DMS153 treated with DMSO at 0.1 percent for 48 hours (cell line): ENCODE results near the gene GSX2.
"Not testable (repeated sequence)": the region's sequence is repeated elsewhere in the genome, so short reads cannot be mapped to it uniquely, and the experiment has no call there.

Source experiments
- DNase-seq: peaks from one replicate; lab custom pipeline; 2025; ENCODE audit not compliant: unreplicated experiment; lab: John Stamatoyannopoulos, UW

GSX2 gene

GRCh38 chr4:54099748-54100574 lies at the start of gene GSX2:
GSX2 (plus strand) TSS chr4:54100163; CDS start chr4:54100345, 182 bp downstream.
- DNase-seq: no peak

- no peak for DNase-seq
These were observed 49.6 kb upstream of the GSX2 start for GRCh38 chr4:54050214-54050904.

GRCh38 chr4:54053322-54053721 lies 46.6 kb upstream of the GSX2 start:
- DNase-seq: not testable (repeated sequence)

GRCh38 chr4:54054501-54054900 lies 45.5 kb upstream of the GSX2 start:
- no peak for DNase-seq

GRCh38 chr4:54055494-54055893 lies 44.5 kb upstream of the GSX2 start:
- DNase-seq: no peak

GRCh38 chr4:54056360-54056759 lies 43.6 kb upstream of the GSX2 start:
- DNase-seq: no peak

- DNase-seq: no peak
These were observed 41.8 kb upstream of the GSX2 start for GRCh38 chr4:54058171-54058570.

- no peak for DNase-seq
These were observed 39.8 kb upstream of the GSX2 start for GRCh38 chr4:54060116-54060515.

- DNase-seq: no peak
These were observed 38.9 kb upstream of the GSX2 start for GRCh38 chr4:54061067-54061466.

GRCh38 chr4:54061873-54062272 lies 38.1 kb upstream of the GSX2 start:
- no peak for DNase-seq

GRCh38 chr4:54062392-54062791 lies 37.6 kb upstream of the GSX2 start:
- DNase-seq: no peak

GRCh38 chr4:54063229-54063628 lies 36.7 kb upstream of the GSX2 start:
- DNase-seq: no peak

- DNase-seq: no peak
These were observed 36.1 kb upstream of the GSX2 start for GRCh38 chr4:54063737-54064316.

- peak; percentile 81 for DNase-seq
These were observed 35.4 kb upstream of the GSX2 start, which contains the start of gene CHIC2 for GRCh38 chr4:54064317-54065111. CHIC2 (minus strand) TSS chr4:54064605; CDS start chr4:54064300, 305 bp downstream.

- DNase-seq: no peak
These were observed 34.5 kb upstream of the GSX2 start for GRCh38 chr4:54065282-54066087.

- no peak for DNase-seq
These were observed 33.9 kb upstream of the GSX2 start for GRCh38 chr4:54066088-54066415.

GRCh38 chr4:54066718-54067129 lies 33.2 kb upstream of the GSX2 start:
- no peak for DNase-seq

GRCh38 chr4:54067166-54067565 lies 32.8 kb upstream of the GSX2 start:
- no peak for DNase-seq

GRCh38 chr4:54073271-54073880 lies 26.6 kb upstream of the GSX2 start:
- no peak for DNase-seq

- DNase-seq: no peak
These were observed 25.6 kb upstream of the GSX2 start for GRCh38 chr4:54074381-54074780.
